ENCODE results near the gene RGCC.

- no peak for TF ChIP-seq EP300 (IDR thresholded peaks at IDR 0.05)
- no peak for TF ChIP-seq CTCF (IDR thresholded peaks at IDR 0.05)
Observed at GRCh38 chr13:41515491-41516139, 58.3 kb downstream of the RGCC start.
